ENCODE data around the gene FOLH1. TPM values are rescaled to one million over a fixed set of nuclear protein-coding genes. Genes with fewer than 3 reads are reported as not detected.
"Not testable (repeated sequence)": the region's sequence is repeated elsewhere in the genome, so short reads cannot be mapped to it uniquely, and the experiment has no call there.

FOLH1 gene
- total and polyA plus RNA-seq, 2 of the 8 experiments (the other 6 are each of a cell fraction or from before 2014, with no cell fraction given): 0.56 TPM; not detected in 1

- H3K14ac ChIP-seq (ENCODE audit: insufficient read length); H2BK5ac ChIP-seq (ENCODE audit: low read depth, low read length): not testable (repeated sequence)
- 79% methylated on average over 2 of the region's 2 CpGs; no CpG with 5 or more reads in 1 of the 2 experiments for WGBS, 2 experiments (ENCODE audit: extremely low coverage in 1 of 2, insufficient coverage in 1 of 2, insufficient read length in 1 of 2, insufficient replicate concordance in 2 of 2, low coverage in 1 of 2, low lambda C conversion rate in 2 of 2, missing lambda C conversion rate in 1 of 2)
These were observed 46.7 kb upstream of the FOLH1 start for GRCh38 chr11:49255148-49255547.

GRCh38 chr11:49251212-49251611, 42.8 kb upstream of the FOLH1 start:
- H2BK12ac ChIP-seq (ENCODE audit: low read depth, low read length); H2BK120ac ChIP-seq (replicated peaks; ENCODE audit: low read depth, low read length); H3K18ac ChIP-seq (ENCODE audit: extremely low read depth, low read length); H3K4me3 ChIP-seq (ENCODE audit: extremely low read depth in 1 of 4, insufficient read depth in 2 of 4, low read depth in 3 of 4, low read length in 4 of 4); H3K9ac ChIP-seq (replicated peaks in 1 of 4; ENCODE audit: extremely low read depth in 1 of 4, low read depth in 3 of 4, low read length in 3 of 4); H3K79me2 ChIP-seq (ENCODE audit: control insufficient read depth in 1 of 2, insufficient read depth in 2 of 2, low read length in 2 of 2); H4K20me1 ChIP-seq (replicated peaks in 1 of 2; ENCODE audit: control insufficient read depth in 1 of 2, insufficient read depth in 2 of 2, low read length in 2 of 2); H3K36me3 ChIP-seq (ENCODE audit: control insufficient read depth in 2 of 4, insufficient read depth in 4 of 4, low read length in 3 of 4); H3K23ac ChIP-seq (ENCODE audit: insufficient read length); H3K79me1 ChIP-seq (ENCODE audit: low read depth, low read length); H2BK15ac ChIP-seq (ENCODE audit: low read length); H2BK20ac ChIP-seq (ENCODE audit: low read length); POLR2A ChIA-PET (ENCODE audit: partially characterized antibody); H3K23me2 ChIP-seq (ENCODE audit: low read depth, low read length); H3K27ac ChIP-seq (ENCODE audit: low read depth, low read length); DNase-seq (ENCODE audit: low read depth in 1 of 2, low spot score in 2 of 2); H3K14ac ChIP-seq (ENCODE audit: insufficient read length); H3K4me1 ChIP-seq (replicated peaks in 1 of 4; ENCODE audit: control insufficient read depth in 3 of 4, insufficient read depth in 4 of 4, low read length in 3 of 4); H4K91ac ChIP-seq (replicated peaks; ENCODE audit: insufficient read length, low read length); H4K8ac ChIP-seq (ENCODE audit: extremely low read depth, insufficient read depth, low read length); H4K5ac ChIP-seq (ENCODE audit: insufficient read length, low read depth, low read length); H3K27me3 ChIP-seq (replicated peaks in 1 of 4; ENCODE audit: control insufficient read depth in 3 of 4, extremely low read depth in 1 of 4, insufficient read depth in 3 of 4, low read length in 3 of 4); H3K56ac ChIP-seq (replicated peaks; ENCODE audit: insufficient read length, low read depth, low read length); H2AFZ ChIP-seq (ENCODE audit: low read length); H2AK5ac ChIP-seq (ENCODE audit: low read depth, low read length); H2BK5ac ChIP-seq (ENCODE audit: low read depth, low read length); H3K4me2 ChIP-seq (ENCODE audit: insufficient read depth in 1 of 2, low read depth in 2 of 2, low read length in 2 of 2); CTCF ChIA-PET (ENCODE audit: partially characterized antibody); H3K4ac ChIP-seq (replicated peaks; ENCODE audit: insufficient read length, low read depth, low read length): not testable (repeated sequence)
- WGBS, 2 experiments (ENCODE audit: extremely low coverage in 1 of 2, insufficient coverage in 1 of 2, insufficient read length in 1 of 2, insufficient replicate concordance in 2 of 2, low coverage in 1 of 2, low lambda C conversion rate in 2 of 2, missing lambda C conversion rate in 1 of 2): 66% methylated on average over 5 of the region's 5 CpGs; no CpG with 5 or more reads in 1 of the 2 experiments
- FAIRE-seq: peak; percentile 50
- peaks cover 14 to 18% of the 10 kb centered on the region in 2 experiments; a peak in 3 of 4 replicates for H3K9me3 ChIP-seq (ENCODE audit: insufficient read depth in 2 of 2, low read depth in 1 of 2, low read length in 1 of 2)

More at GRCh38 chr11:49255148-49255547, 46.7 kb upstream of the FOLH1 start:
- H2BK120ac ChIP-seq (replicated peaks; ENCODE audit: low read depth, low read length); H2BK20ac ChIP-seq (ENCODE audit: low read length); H2AK5ac ChIP-seq (ENCODE audit: low read depth, low read length); H4K91ac ChIP-seq (replicated peaks; ENCODE audit: insufficient read length, low read length); H2BK15ac ChIP-seq (ENCODE audit: low read length); H4K20me1 ChIP-seq (replicated peaks in 1 of 2; ENCODE audit: control insufficient read depth in 1 of 2, insufficient read depth in 2 of 2, low read length in 2 of 2); DNase-seq (ENCODE audit: low read depth in 1 of 2, low spot score in 2 of 2); H3K23me2 ChIP-seq (ENCODE audit: low read depth, low read length); H2BK12ac ChIP-seq (ENCODE audit: low read depth, low read length); H4K5ac ChIP-seq (ENCODE audit: insufficient read length, low read depth, low read length); H3K23ac ChIP-seq (ENCODE audit: insufficient read length); H3K56ac ChIP-seq (replicated peaks; ENCODE audit: insufficient read length, low read depth, low read length); H3K18ac ChIP-seq (ENCODE audit: extremely low read depth, low read length); H3K79me1 ChIP-seq (ENCODE audit: low read depth, low read length); H2AFZ ChIP-seq (ENCODE audit: low read length); POLR2A ChIA-PET (ENCODE audit: partially characterized antibody); H3K4me3 ChIP-seq (ENCODE audit: extremely low read depth in 1 of 4, insufficient read depth in 2 of 4, low read depth in 3 of 4, low read length in 4 of 4); H3K4me2 ChIP-seq (ENCODE audit: insufficient read depth in 1 of 2, low read depth in 2 of 2, low read length in 2 of 2); H3K79me2 ChIP-seq (ENCODE audit: control insufficient read depth in 1 of 2, insufficient read depth in 2 of 2, low read length in 2 of 2); H3K27me3 ChIP-seq (replicated peaks in 1 of 4; ENCODE audit: control insufficient read depth in 3 of 4, extremely low read depth in 1 of 4, insufficient read depth in 3 of 4, low read length in 3 of 4); H4K8ac ChIP-seq (ENCODE audit: extremely low read depth, insufficient read depth, low read length); H3K4me1 ChIP-seq (replicated peaks in 1 of 4; ENCODE audit: control insufficient read depth in 3 of 4, insufficient read depth in 4 of 4, low read length in 3 of 4); H3K36me3 ChIP-seq (ENCODE audit: control insufficient read depth in 2 of 4, insufficient read depth in 4 of 4, low read length in 3 of 4); FAIRE-seq; H3K9ac ChIP-seq (replicated peaks in 1 of 4; ENCODE audit: extremely low read depth in 1 of 4, low read depth in 3 of 4, low read length in 3 of 4); CTCF ChIA-PET (ENCODE audit: partially characterized antibody); H3K27ac ChIP-seq (ENCODE audit: low read depth, low read length); H3K4ac ChIP-seq (replicated peaks; ENCODE audit: insufficient read length, low read depth, low read length): not testable (repeated sequence)
- peaks cover 11 to 17% of the 10 kb centered on the region in 2 experiments for H3K9me3 ChIP-seq (ENCODE audit: insufficient read depth in 2 of 2, low read depth in 1 of 2, low read length in 1 of 2)

Data from H1 (cell line).